Hepatocyte (in vitro differentiated cells): ENCODE data around the gene SCN1B. TPM values are rescaled to one million over a fixed set of nuclear protein-coding genes. Genes with fewer than 3 reads are reported as not detected.

Experiments
- DNase-seq: peaks from one replicate; pipeline ENCODE4 v3.0.0-alpha.2; 2016; ENCODE audit warnings: low spot score
- H2AFZ ChIP-seq: fragments of 200-600 bp; sonication (generic); 2 replicates; pipeline ENCODE4 v1.6.0; 2016; ENCODE audit warnings: antibody characterized with exemption, mild to moderate bottlenecking
- H3K27ac ChIP-seq: fragments of 200-600 bp; sonication (generic); 2 replicates; pipeline ENCODE4 v1.5.1; 2016; ENCODE audit warnings: mild to moderate bottlenecking
- H3K27me3 ChIP-seq: fragments of 200-600 bp; sonication (generic); 2 replicates; pipeline ENCODE4 v1.6.1; 2016
- H3K36me3 ChIP-seq: fragments of 200-600 bp; sonication (generic); replicated peaks from 2 replicates; pipeline ENCODE4 v1.5.1; 2016; ENCODE audit warnings: low read depth; ENCODE audit not compliant: insufficient read depth
- H3K4me1 ChIP-seq: fragments of 200-600 bp; sonication (generic); 2 replicates; pipeline ENCODE4 v1.5.1; 2016; ENCODE audit warnings: mild to moderate bottlenecking, moderate library complexity; ENCODE audit not compliant: insufficient read depth
- H3K4me2 ChIP-seq: fragments of 200-600 bp; sonication (generic); 2 replicates; pipeline ENCODE4 v1.6.0; 2016
- H3K4me3 ChIP-seq: fragments of 200-600 bp; sonication (generic); 2 replicates; pipeline ENCODE4 v1.5.1; 2016; ENCODE audit warnings: mild to moderate bottlenecking
- H3K79me2 ChIP-seq: fragments of 200-600 bp; sonication (generic); 2 replicates; pipeline ENCODE4 v1.6.0; 2017; ENCODE audit warnings: mild to moderate bottlenecking
- H3K9me2 ChIP-seq: fragments of 200-600 bp; sonication (generic); replicated peaks from 2 replicates; pipeline ENCODE4 v1.6.0; 2017; ENCODE audit warnings: mild to moderate bottlenecking; ENCODE audit not compliant: insufficient read depth
- H3K9me3 ChIP-seq: fragments of 200-600 bp; sonication (generic); 2 replicates; pipeline ENCODE4 v1.5.1; 2016; ENCODE audit warnings: low read depth, mild to moderate bottlenecking
- H4K20me1 ChIP-seq: fragments of 200-600 bp; sonication (generic); 2 replicates; pipeline ENCODE4 v1.6.0; 2016; ENCODE audit warnings: mild to moderate bottlenecking; ENCODE audit not compliant: insufficient read depth, poor library complexity, severe bottlenecking
- EZH2 ChIP-seq: fragments of 200-600 bp; sonication (generic); IDR thresholded peaks from 2 replicates; pipeline ENCODE4 v1.6.1; 2016; ENCODE audit warnings: antibody characterized with exemption, mild to moderate bottlenecking, borderline replicate concordance
- EZH2phosphoT487 ChIP-seq: fragments of 200-600 bp; sonication (generic); IDR thresholded peaks from one replicate; pipeline ENCODE4 v1.6.1; 2018; ENCODE audit warnings: antibody characterized with exemption, mild to moderate bottlenecking, low read depth, moderate library complexity; ENCODE audit not compliant: unreplicated experiment, severe bottlenecking
- WGBS: methylation state at CpG from one replicate; pipeline ENCODE4 v1.1.6; 2016; ENCODE audit warnings: low lambda C conversion rate; ENCODE audit errors: missing lambda C conversion rate; 5-methylcytosine and 5-hydroxymethylcytosine counted together
- polyA plus RNA-seq: library from polyadenylated mRNA; unstranded; fragments of >200 nt; fragmentation: Nextera tagmentation; extraction: Ambion mirVana; gene quantifications from 2 replicates; pipeline ENCODE4 v1.2.1, GENCODE V29; 2016
- total RNA-seq: library from RNA; depleted of rRNA; stranded (reverse); fragments of >200 nt; gene quantifications from 2 replicates; pipeline ENCODE4 v1.2.3, GENCODE V29; 2014
- TF ChIP-seq, protein P1 (sequence below): fragments of 200-600 bp; sonication (generic); IDR thresholded peaks from 2 replicates; pipeline ENCODE4 v1.5.1; 2016; ENCODE audit warnings: antibody characterized with exemption, mild to moderate bottlenecking; ENCODE audit not compliant: poor library complexity

SCN1B gene
- total and polyA plus RNA-seq, 2 experiments from 2014 or later: 0.60 to 3.1 TPM

DNA sequence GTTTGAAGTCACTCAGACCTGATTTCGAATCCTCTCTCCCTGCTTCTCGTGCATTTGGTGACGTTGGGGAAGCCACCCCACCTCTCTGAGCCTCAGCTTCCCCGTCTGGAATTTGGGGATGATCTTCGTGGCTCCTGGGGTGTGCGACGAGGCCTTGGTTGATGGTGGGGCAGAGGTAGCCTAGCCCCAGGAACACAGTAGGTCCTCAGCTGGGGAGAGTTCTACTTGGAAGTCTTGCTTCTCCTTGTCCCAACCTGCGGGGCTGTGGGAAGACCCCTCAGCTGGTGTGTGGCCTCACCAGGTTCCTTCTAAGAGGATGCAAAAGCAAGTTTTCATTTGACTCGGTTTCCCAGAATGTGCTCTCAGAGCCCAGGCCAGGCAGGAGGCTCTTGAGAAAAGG, 24.4 kb downstream of the SCN1B start:
- Histone ChIP-seq H3K9me2 (no peaks in the 10 kb centered on the region), H4K20me1 (no peaks in the 10 kb centered on the region), H3K36me3 (no peaks in the 10 kb centered on the region), H2AFZ (no peak overlapping the region), H3K4me3 (no peak overlapping the region), H3K27me3 (no peaks in the 10 kb centered on the region), H3K4me1 (no peaks in the 10 kb centered on the region), H3K9me3 (no peaks in the 10 kb centered on the region), H3K4me2 (no peak overlapping the region), H3K27ac (no peak overlapping the region), H3K79me2 (no peaks in the 10 kb centered on the region)
- WGBS: 94% methylated on average over 9 of the region's 9 CpGs
- TF ChIP-seq, protein P1, sequence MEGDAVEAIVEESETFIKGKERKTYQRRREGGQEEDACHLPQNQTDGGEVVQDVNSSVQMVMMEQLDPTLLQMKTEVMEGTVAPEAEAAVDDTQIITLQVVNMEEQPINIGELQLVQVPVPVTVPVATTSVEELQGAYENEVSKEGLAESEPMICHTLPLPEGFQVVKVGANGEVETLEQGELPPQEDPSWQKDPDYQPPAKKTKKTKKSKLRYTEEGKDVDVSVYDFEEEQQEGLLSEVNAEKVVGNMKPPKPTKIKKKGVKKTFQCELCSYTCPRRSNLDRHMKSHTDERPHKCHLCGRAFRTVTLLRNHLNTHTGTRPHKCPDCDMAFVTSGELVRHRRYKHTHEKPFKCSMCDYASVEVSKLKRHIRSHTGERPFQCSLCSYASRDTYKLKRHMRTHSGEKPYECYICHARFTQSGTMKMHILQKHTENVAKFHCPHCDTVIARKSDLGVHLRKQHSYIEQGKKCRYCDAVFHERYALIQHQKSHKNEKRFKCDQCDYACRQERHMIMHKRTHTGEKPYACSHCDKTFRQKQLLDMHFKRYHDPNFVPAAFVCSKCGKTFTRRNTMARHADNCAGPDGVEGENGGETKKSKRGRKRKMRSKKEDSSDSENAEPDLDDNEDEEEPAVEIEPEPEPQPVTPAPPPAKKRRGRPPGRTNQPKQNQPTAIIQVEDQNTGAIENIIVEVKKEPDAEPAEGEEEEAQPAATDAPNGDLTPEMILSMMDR: no peak
- TF ChIP-seq EZH2phosphoT487: no peak
- TF ChIP-seq EZH2: no peak
- DNase-seq: no peak

DNA sequence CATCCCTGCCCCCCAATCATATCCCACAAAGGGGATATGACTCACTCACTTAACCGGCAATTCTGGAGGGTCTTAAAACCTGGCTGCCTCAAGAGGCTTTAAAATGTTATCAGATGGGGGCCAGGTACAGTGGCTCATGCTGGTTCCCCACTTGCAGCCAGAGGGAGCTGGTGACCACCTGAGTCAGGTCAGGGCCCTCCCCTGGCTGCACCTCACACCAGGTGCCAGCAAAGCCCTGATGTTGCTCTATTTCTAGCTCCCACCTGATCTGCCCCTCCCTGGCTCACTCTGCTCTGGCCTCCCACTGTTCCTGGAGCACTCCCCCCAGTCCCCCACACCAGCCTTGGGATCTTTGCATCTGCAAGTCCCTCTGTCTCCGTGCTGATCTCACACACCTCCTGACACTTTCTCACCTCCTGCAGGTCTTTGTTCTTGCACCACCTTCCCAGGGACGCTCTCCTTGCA, 25.5 kb downstream of the SCN1B start:
- TF ChIP-seq EZH2 (no peak), EZH2phosphoT487 (no peak)
- TF ChIP-seq, protein P1: peak; percentile 43
- 40% methylated on average over 3 of the region's 3 CpGs for WGBS
- H3K36me3 ChIP-seq: no peaks in the 10 kb centered on the region

DNA sequence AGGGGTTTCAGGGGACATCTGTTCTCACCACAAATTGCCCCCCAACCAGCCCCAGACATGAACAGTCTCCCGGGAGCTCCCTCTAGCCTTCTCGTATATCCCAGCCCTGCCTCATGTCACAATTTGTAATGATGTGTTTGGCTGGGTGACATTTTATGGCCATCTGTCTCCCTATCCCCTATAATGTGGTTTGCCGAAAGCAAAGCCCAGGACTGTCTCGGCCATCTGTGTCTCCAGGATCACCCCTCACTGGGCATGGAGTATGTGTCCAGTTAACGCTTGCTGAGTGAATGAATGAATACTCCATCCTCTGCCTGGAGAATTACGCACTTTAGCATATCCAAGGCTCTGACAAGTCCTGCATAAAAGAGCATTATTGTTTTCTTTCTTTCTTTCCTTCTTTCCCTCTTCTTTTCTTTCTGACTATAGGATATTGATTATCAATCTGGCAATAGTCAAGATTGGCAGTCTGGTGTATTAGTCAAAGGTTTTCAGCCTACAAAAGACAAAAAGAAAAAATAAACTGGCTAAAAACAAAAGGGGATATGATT, 26.3 kb downstream of the SCN1B start:
- Histone ChIP-seq H3K27me3 (no peaks in the 10 kb centered on the region), H3K36me3 (no peaks in the 10 kb centered on the region), H3K4me3 (no peak overlapping the region), H3K9me2 (no peaks in the 10 kb centered on the region), H3K4me1 (no peaks in the 10 kb centered on the region), H3K9me3 (no peaks in the 10 kb centered on the region), H4K20me1 (no peaks in the 10 kb centered on the region), H3K4me2 (no peak overlapping the region), H2AFZ (no peak overlapping the region), H3K79me2 (no peaks in the 10 kb centered on the region), H3K27ac (no peak overlapping the region)
- DNase-seq: no peak
- WGBS: 76% methylated on average over 6 of the region's 6 CpGs
- no peak for TF ChIP-seq EZH2
- TF ChIP-seq, protein P1: no peak
- no peak for TF ChIP-seq EZH2phosphoT487

More for the DNA sequence above, 25.5 kb downstream of the SCN1B start:
- Histone ChIP-seq H3K9me2 (no peaks in the 10 kb centered on the region), H3K4me2 (no peak overlapping the region), H3K27ac (no peak overlapping the region), H3K27me3 (no peaks in the 10 kb centered on the region), H3K4me3 (no peak overlapping the region), H2AFZ (no peak overlapping the region), H3K4me1 (no peaks in the 10 kb centered on the region), H3K79me2 (no peaks in the 10 kb centered on the region), H3K9me3 (no peaks in the 10 kb centered on the region), H4K20me1 (no peaks in the 10 kb centered on the region)
- peak; percentile 47 for DNase-seq

DNA sequence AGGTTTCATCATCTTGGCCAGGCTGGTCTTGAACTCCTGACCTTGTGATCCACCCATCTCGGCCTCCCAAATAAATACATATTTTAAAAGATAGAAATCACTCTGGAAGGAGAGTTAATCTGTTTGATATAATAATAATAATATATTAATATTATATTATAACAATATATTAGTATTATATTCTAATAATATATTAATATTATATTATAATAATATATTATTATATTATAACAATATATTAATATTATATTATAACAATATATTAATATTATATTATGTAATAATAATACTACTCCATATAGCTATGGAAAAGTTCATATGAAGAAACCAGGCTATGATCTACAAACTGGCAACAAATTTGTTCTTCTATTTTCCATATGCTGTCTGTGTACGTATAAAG, 28.1 kb downstream of the SCN1B start:
- WGBS: 85% methylated on average over 2 of the region's 2 CpGs
- H2AFZ ChIP-seq: no peak overlapping the region

More for the DNA sequence above, 28.1 kb downstream of the SCN1B start:
- H3K4me2 ChIP-seq: no peak overlapping the region
- H3K36me3 ChIP-seq: no peaks in the 10 kb centered on the region
- H3K27me3 ChIP-seq: no peaks in the 10 kb centered on the region
- H4K20me1 ChIP-seq: no peaks in the 10 kb centered on the region
- no peaks in the 10 kb centered on the region for H3K4me1 ChIP-seq
- no peak overlapping the region for H3K27ac ChIP-seq
- TF ChIP-seq, protein P1: no peak
- TF ChIP-seq EZH2phosphoT487 (no peak), EZH2 (no peak)
- no peak overlapping the region for H3K4me3 ChIP-seq
- DNase-seq: no peak
- H3K79me2 ChIP-seq: no peaks in the 10 kb centered on the region
- no peaks in the 10 kb centered on the region for H3K9me3 ChIP-seq
- H3K9me2 ChIP-seq: no peaks in the 10 kb centered on the region
